Stomach (tissue), 9 donors: Measurements from ENCODE around the gene SELE. TPM values are rescaled to one million over a fixed set of nuclear protein-coding genes. Genes with fewer than 3 reads are reported as not detected.

Experiments
- DNase-seq, 2 donors: peaks; one replicate each; pipeline versions ENCODE4 v3.0.0 to v3.0.0-alpha.2; 2013 to 2019
- H3K27ac ChIP-seq, 5 donors: fragments of 200-600 bp in 4 of 5; sonication (generic) in 4 of 5; one replicate each; pipeline ENCODE4 v1.5.1; 2013 to 2019; ENCODE audit warnings: mild to moderate bottlenecking in 1 of 5, moderate library complexity in 1 of 5
- H3K27me3 ChIP-seq, 3 donors: fragments of 200-600 bp; sonication (generic); one replicate each; pipeline ENCODE4 v1.5.1; 2017 to 2019; ENCODE audit warnings: mixed run types in 1 of 3
- H3K36me3 ChIP-seq, 4 donors: fragments of 200-600 bp; sonication (generic); 1 replicate in 3 of 4; 2 replicates in 1 of 4; pipeline ENCODE4 v1.5.1; 2016 to 2019
- H3K4me1 ChIP-seq, 4 donors: fragments of 200-600 bp; sonication (generic); one replicate each; pipeline ENCODE4 v1.5.1; 2016 to 2019
- H3K4me3 ChIP-seq, 4 donors: fragments of 200-600 bp; sonication (generic) in 3 of 4; one replicate each; pipeline ENCODE4 v1.5.1; 2016 to 2019; ENCODE audit warnings: mild to moderate bottlenecking in 1 of 4
- H3K9me3 ChIP-seq, 4 donors: fragments of 200-600 bp; sonication (generic); one replicate each; pipeline ENCODE4 v1.5.1; 2016 to 2019
- EP300 ChIP-seq: sonication (generic); formaldehyde crosslinking; IDR thresholded peaks from one replicate; pipeline ENCODE4 v1.6.1; 2017; ENCODE audit warnings: antibody characterized with exemption
- POLR2A ChIP-seq, 4 donors: fragments of 450-650 bp; IDR thresholded peaks; one replicate each; pipeline ENCODE4 v1.6.1; 2016; ENCODE audit warnings: antibody characterized with exemption in 4 of 4, control low read depth in 2 of 4, mild to moderate bottlenecking in 1 of 4, moderate library complexity in 1 of 4
- POLR2AphosphoS5 ChIP-seq, 3 donors: sonication (generic); formaldehyde crosslinking; IDR thresholded peaks; one replicate each; pipeline ENCODE4 v1.6.1; 2016; ENCODE audit warnings: antibody characterized with exemption in 3 of 3
- WGBS, 5 donors: extraction: QIAGEN DNeasy Blood & Tissue Kit in 3 of 5; methylation state at CpG; one replicate each; pipeline versions ENCODE4 v1.1.5 to v1.1.7; 2013 to 2018; 5-methylcytosine and 5-hydroxymethylcytosine counted together
- intact Hi-C: fragments of 100-400 bp; cut with DNase I; formaldehyde crosslinking; loops from one replicate; pipeline ENCODE4 v1.15.1; 2023; ENCODE audit warnings: low total_unique reads
- polyA plus RNA-seq, 3 donors: library from polyadenylated mRNA; stranded (reverse); fragments of 200-250 nt; gene quantifications; one replicate each; pipeline ENCODE4 v1.2.3, GENCODE V29; 2013
- total RNA-seq, 5 donors: library from RNA; depleted of rRNA; stranded (reverse); fragments of >200 nt; gene quantifications; one replicate each; pipeline versions ENCODE4 v1.1.0 to v1.2.3, GENCODE V29; 2014 to 2016
- TF ChIP-seq, protein P1 (sequence below), 7 experiments: fragments of 450-650 bp in 4 of 7; fragments of 200-600 bp in 3 of 7; sonication (generic) in 3 of 7; IDR thresholded peaks; one replicate each; pipeline ENCODE4 v1.5.1; 2016 to 2019; ENCODE audit warnings: antibody characterized with exemption in 7 of 7, control low read depth in 2 of 7, mild to moderate bottlenecking in 1 of 7
- donor health status: healthy with polysubstance abuse.
- donor health status: Bipolar disorder and iron deficiency.
- donor health status: healthy.

Gene SELE
- total and polyA plus RNA-seq, 8 donors, result 0.29 to 0.87 (median 0.50) TPM; not detected in 2

GRCh38 chr1:169729991-169730390, 3.9 kb downstream of the SELE start:
- Histone ChIP-seq H3K4me1 (no peaks in the 10 kb centered on the region), H3K9me3 (no peaks in the 10 kb centered on the region), H3K27ac (no peak overlapping the region), H3K27me3 (no peaks in the 10 kb centered on the region), H3K36me3 (no peaks in the 10 kb centered on the region), H3K4me3 (no peak overlapping the region)
- DNase-seq, result no peak
- intact Hi-C loops, result no loop called here
- TF ChIP-seq, protein P1, sequence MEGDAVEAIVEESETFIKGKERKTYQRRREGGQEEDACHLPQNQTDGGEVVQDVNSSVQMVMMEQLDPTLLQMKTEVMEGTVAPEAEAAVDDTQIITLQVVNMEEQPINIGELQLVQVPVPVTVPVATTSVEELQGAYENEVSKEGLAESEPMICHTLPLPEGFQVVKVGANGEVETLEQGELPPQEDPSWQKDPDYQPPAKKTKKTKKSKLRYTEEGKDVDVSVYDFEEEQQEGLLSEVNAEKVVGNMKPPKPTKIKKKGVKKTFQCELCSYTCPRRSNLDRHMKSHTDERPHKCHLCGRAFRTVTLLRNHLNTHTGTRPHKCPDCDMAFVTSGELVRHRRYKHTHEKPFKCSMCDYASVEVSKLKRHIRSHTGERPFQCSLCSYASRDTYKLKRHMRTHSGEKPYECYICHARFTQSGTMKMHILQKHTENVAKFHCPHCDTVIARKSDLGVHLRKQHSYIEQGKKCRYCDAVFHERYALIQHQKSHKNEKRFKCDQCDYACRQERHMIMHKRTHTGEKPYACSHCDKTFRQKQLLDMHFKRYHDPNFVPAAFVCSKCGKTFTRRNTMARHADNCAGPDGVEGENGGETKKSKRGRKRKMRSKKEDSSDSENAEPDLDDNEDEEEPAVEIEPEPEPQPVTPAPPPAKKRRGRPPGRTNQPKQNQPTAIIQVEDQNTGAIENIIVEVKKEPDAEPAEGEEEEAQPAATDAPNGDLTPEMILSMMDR (IDR thresholded peaks at IDR 0.05), result no peak
- TF ChIP-seq POLR2A (IDR thresholded peaks at IDR 0.05), result no peak
- no peak for TF ChIP-seq POLR2AphosphoS5 (IDR thresholded peaks at IDR 0.05)
- no peak for TF ChIP-seq EP300

GRCh38 chr1:169727307-169727706, 6.6 kb downstream of the SELE start:
- no peaks in the 10 kb centered on the region for H3K36me3 ChIP-seq
- DNase-seq, result peak in 1 of 2 donors; percentile 54
- intact Hi-C loops, result no loop called here
- H3K4me3 ChIP-seq, result no peak overlapping the region
- no peaks in the 10 kb centered on the region for H3K9me3 ChIP-seq
- TF ChIP-seq POLR2A (IDR thresholded peaks at IDR 0.05), result no peak
- TF ChIP-seq, protein P1 (IDR thresholded peaks at IDR 0.05), result no peak
- TF ChIP-seq EP300, result no peak
- TF ChIP-seq POLR2AphosphoS5 (IDR thresholded peaks at IDR 0.05), result no peak
- 37 to 66% (median 45%) methylated on average over 6 of the region's 6 CpGs for WGBS, 5 donors
- peak overlapping the region in 1 of 5 donors; percentile 10 for H3K27ac ChIP-seq
- H3K27me3 ChIP-seq, result no peaks in the 10 kb centered on the region
- H3K4me1 ChIP-seq, result no peaks in the 10 kb centered on the region

DNA sequence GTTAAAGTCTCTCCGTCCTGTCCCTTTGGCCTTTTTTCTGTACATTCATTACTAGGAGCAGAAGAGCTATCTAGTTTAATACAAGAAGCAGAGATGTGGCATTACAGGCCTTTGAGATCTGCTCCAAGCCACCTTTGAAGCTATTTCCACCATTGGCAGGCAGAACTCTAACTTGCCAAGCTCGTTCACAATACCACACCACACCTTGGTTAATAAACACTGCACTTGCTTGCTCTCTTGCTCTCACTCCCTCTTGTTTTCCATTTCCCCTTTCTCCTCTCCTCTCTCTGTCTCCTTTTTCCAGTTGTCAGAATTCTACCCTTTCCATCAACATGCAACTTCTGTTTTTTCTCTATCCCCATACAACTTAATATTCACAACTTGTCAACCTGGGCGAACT, 7.0 kb downstream of the SELE start:
- intact Hi-C loops, result no loop called here
- no peaks in the 10 kb centered on the region for H3K9me3 ChIP-seq
- no peaks in the 10 kb centered on the region for H3K27me3 ChIP-seq
- peak overlapping the region in 1 of 5 donors; percentile 10 for H3K27ac ChIP-seq
- H3K36me3 ChIP-seq, result no peaks in the 10 kb centered on the region
- H3K4me1 ChIP-seq, result no peaks in the 10 kb centered on the region
- 46 to 58% (median 50%) methylated on average over 3 of the region's 3 CpGs for WGBS, 5 donors
- DNase-seq, result peak in 1 of 2 donors; percentile 22
- TF ChIP-seq, protein P1 (IDR thresholded peaks at IDR 0.05), result no peak
- TF ChIP-seq EP300 (no peak), POLR2A (IDR thresholded peaks at IDR 0.05) (no peak), POLR2AphosphoS5 (IDR thresholded peaks at IDR 0.05) (no peak)
- no peak overlapping the region for H3K4me3 ChIP-seq

- Histone ChIP-seq H3K27me3 (no peaks in the 10 kb centered on the region), H3K4me3 (no peak overlapping the region), H3K27ac (no peak overlapping the region), H3K9me3 (no peaks in the 10 kb centered on the region), H3K4me1 (no peaks in the 10 kb centered on the region), H3K36me3 (no peaks in the 10 kb centered on the region)
- intact Hi-C loops, result no loop called here
- DNase-seq, result no peak
- WGBS, 5 donors, result 72 to 86% (median 78%) methylated on average over 3 of the region's 3 CpGs
- TF ChIP-seq EP300 (no peak), POLR2A (IDR thresholded peaks at IDR 0.05) (no peak)
Observed at GRCh38 chr1:169725930-169726329, 7.9 kb downstream of the SELE start.

- intact Hi-C loops, result no loop called here
- H3K36me3 ChIP-seq, result no peaks in the 10 kb centered on the region
- no peaks in the 10 kb centered on the region for H3K9me3 ChIP-seq
- TF ChIP-seq POLR2A (IDR thresholded peaks at IDR 0.05) (no peak), POLR2AphosphoS5 (IDR thresholded peaks at IDR 0.05) (no peak), EP300 (no peak)
- TF ChIP-seq, protein P1 (IDR thresholded peaks at IDR 0.05), result no peak
- no peaks in the 10 kb centered on the region for H3K4me1 ChIP-seq
- no peak overlapping the region for H3K4me3 ChIP-seq
- no peaks in the 10 kb centered on the region for H3K27me3 ChIP-seq
- WGBS, 5 donors, result 49 to 67% (median 62%) methylated on average over 4 of the region's 4 CpGs
- H3K27ac ChIP-seq, result no peak overlapping the region
- DNase-seq, result no peak
Observed at GRCh38 chr1:169724168-169724567, 9.7 kb downstream of the SELE start.
